HG03571 (cell line): ENCODE data around the gene PTGIR.

Source experiments
- ATAC-seq: cut with Tn5 transposase; IDR thresholded peaks from one replicate; pipeline ENCODE4 v1.9.1; 2021; ENCODE audit not compliant: unreplicated experiment

Gene PTGIR

GRCh38 chr19:46624958-46625661 lies at the start of gene PTGIR:
TSS of gene PTGIR (minus strand) at chr19:46625089. CDS start at chr19:46624225, 864 bp downstream.
- ATAC-seq: no peak

GRCh38 chr19:46670813-46671212 lies 45.9 kb upstream of the PTGIR start:
- no peak for ATAC-seq

GRCh38 chr19:46668662-46669061 lies 43.8 kb upstream of the PTGIR start:
- no peak for ATAC-seq

GRCh38 chr19:46665072-46665471 lies 40.2 kb upstream of the PTGIR start:
- ATAC-seq: no peak

- no peak for ATAC-seq
Measured at GRCh38 chr19:46661735-46662592, 37.1 kb upstream of the PTGIR start.

GRCh38 chr19:46661020-46661731 lies 36.3 kb upstream of the PTGIR start, which contains the start of gene DACT3:
TSS of gene DACT3 (minus strand) at chr19:46661182. CDS start at chr19:46661064, 118 bp downstream.
- peak; percentile 86 for ATAC-seq

- ATAC-seq: no peak
Measured at GRCh38 chr19:46660551-46661019, 35.7 kb upstream of the PTGIR start.

GRCh38 chr19:46660008-46660517 lies 35.2 kb upstream of the PTGIR start:
- no peak for ATAC-seq

- no peak for ATAC-seq
Measured at GRCh38 chr19:46659151-46660007, 34.5 kb upstream of the PTGIR start.

- ATAC-seq: no peak
Measured at GRCh38 chr19:46656541-46656940, 31.7 kb upstream of the PTGIR start.

GRCh38 chr19:46654621-46655152 lies 29.8 kb upstream of the PTGIR start:
- no peak for ATAC-seq

GRCh38 chr19:46650445-46650844 lies 25.6 kb upstream of the PTGIR start:
- ATAC-seq: no peak

GRCh38 chr19:46648961-46649960 lies 24.4 kb upstream of the PTGIR start:
- no peak for ATAC-seq

GRCh38 chr19:46648060-46648960 lies 23.4 kb upstream of the PTGIR start:
- ATAC-seq: no peak

- no peak for ATAC-seq
Measured at GRCh38 chr19:46646402-46646801, 21.5 kb upstream of the PTGIR start.

GRCh38 chr19:46644720-46645119 lies 19.8 kb upstream of the PTGIR start:
- no peak for ATAC-seq

GRCh38 chr19:46640656-46641055 lies 15.8 kb upstream of the PTGIR start:
- ATAC-seq: no peak
